ENCODE measurements around the gene CLEC1A. TPM values are rescaled to one million over a fixed set of nuclear protein-coding genes. Genes with fewer than 3 reads are reported as not detected.

Gene CLEC1A
- total RNA-seq, 1 donor from 2014 or later, result not detected

DNA sequence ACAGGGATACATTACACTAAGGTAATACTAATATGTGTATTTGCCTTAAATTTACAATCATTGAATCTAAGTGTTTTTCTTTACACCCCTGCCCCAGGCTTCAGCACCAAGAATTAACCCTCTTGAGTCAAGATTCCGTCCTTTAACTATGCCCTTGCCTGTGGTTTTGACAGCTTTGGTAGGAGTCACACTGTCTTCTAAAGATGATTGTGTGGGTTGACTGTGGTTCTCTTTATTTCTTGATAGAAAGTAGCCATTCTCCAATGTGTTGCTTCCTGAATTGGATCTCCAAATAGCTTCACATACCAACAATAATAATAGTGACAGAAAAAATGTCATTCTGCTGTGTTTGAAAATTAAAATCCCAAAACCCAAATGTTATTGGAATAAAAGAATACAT lies 27.6 kb upstream of the CLEC1A start:
- Mint-ChIP-seq H3K4me3 (ENCODE audit: low read depth) (no peak overlapping the region), H3K27me3 (peaks cover 4% of the 10 kb centered on the region), H3K9me3 (ENCODE audit: low read depth) (peaks cover 5% of the 10 kb centered on the region), H3K4me1 (ENCODE audit: low read depth) (no peaks in the 10 kb centered on the region), H3K27ac (no peak overlapping the region), H3K36me3 (ENCODE audit: insufficient read depth) (no peaks in the 10 kb centered on the region)
- TF ChIP-seq CTCF (IDR thresholded peaks at IDR 0.05; ENCODE audit: unreplicated experiment), result no peak
- DNase-seq (ENCODE audit: low spot score, unreplicated experiment), result no peak

DNA sequence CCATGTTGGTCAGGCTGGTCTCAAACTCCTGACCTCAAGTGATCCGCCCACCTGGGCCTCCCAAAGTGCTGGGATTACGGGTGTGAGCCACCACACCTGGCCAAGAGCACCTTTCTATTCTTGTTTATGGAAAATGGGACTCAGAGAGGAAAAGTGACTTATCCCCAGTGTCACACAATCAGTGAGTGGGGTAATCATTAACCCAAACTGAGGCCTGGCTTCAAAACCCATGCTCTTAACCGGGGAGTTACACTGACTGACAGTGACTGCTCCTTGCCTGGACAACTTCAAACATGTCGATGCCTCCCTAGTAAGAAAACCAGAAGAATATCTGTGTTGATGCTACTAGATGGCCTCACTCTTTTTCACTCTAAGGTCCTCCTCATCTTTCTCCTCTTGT lies 23.9 kb upstream of the CLEC1A start:
- TF ChIP-seq CTCF (IDR thresholded peaks at IDR 0.05; ENCODE audit: unreplicated experiment), result no peak
- Mint-ChIP-seq H3K36me3 (ENCODE audit: insufficient read depth) (no peaks in the 10 kb centered on the region), H3K4me1 (ENCODE audit: low read depth) (no peaks in the 10 kb centered on the region), H3K27ac (no peak overlapping the region), H3K4me3 (ENCODE audit: low read depth) (no peak overlapping the region), H3K9me3 (ENCODE audit: low read depth) (peaks cover 5% of the 10 kb centered on the region), H3K27me3 (no peaks in the 10 kb centered on the region)
- no peak for DNase-seq (ENCODE audit: low spot score, unreplicated experiment)

DNA sequence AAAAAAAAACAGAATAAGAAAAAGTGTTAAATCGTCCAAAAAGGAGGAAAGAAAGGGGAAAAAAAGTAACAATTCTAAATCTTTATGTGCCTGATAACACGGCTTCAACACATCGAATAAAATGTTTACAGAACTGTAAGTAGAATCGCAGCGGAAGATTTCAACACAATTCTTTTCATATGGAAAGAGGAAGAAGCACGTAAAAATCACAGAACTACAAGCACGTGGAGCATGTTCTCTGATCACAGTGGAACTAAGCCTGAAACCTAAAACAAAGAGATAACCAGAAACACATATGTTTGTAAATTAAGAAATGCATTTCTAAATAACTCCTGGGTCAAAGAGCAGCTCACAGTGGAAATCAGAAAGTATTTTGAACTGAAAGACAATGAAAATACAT lies 22.5 kb upstream of the CLEC1A start:
- Mint-ChIP-seq H3K36me3 (ENCODE audit: insufficient read depth) (no peaks in the 10 kb centered on the region), H3K27ac (no peak overlapping the region), H3K27me3 (no peaks in the 10 kb centered on the region), H3K4me3 (ENCODE audit: low read depth) (no peak overlapping the region), H3K4me1 (ENCODE audit: low read depth) (no peaks in the 10 kb centered on the region), H3K9me3 (ENCODE audit: low read depth) (peaks cover 5% of the 10 kb centered on the region)
- DNase-seq (ENCODE audit: low spot score, unreplicated experiment), result no peak
- no peak for TF ChIP-seq CTCF (IDR thresholded peaks at IDR 0.05; ENCODE audit: unreplicated experiment)

GRCh38 chr12:10119066-10119465 lies 20.3 kb upstream of the CLEC1A start:
- H3K27ac Mint-ChIP-seq, result no peak overlapping the region
- TF ChIP-seq CTCF (IDR thresholded peaks at IDR 0.05; ENCODE audit: unreplicated experiment), result no peak
- H3K4me3 Mint-ChIP-seq (ENCODE audit: low read depth), result no peak overlapping the region
- DNase-seq (ENCODE audit: low spot score, unreplicated experiment), result no peak
- H3K36me3 Mint-ChIP-seq (ENCODE audit: insufficient read depth), result no peaks in the 10 kb centered on the region
- H3K9me3 Mint-ChIP-seq (ENCODE audit: low read depth), result peaks cover 5% of the 10 kb centered on the region
- H3K4me1 Mint-ChIP-seq (ENCODE audit: low read depth), result no peaks in the 10 kb centered on the region
- H3K27me3 Mint-ChIP-seq, result no peaks in the 10 kb centered on the region

GRCh38 chr12:10115890-10116289 lies 17.1 kb upstream of the CLEC1A start:
- no peak for DNase-seq (ENCODE audit: low spot score, unreplicated experiment)
- no peaks in the 10 kb centered on the region for H3K27me3 Mint-ChIP-seq
- peaks cover 12% of the 10 kb centered on the region for H3K9me3 Mint-ChIP-seq (ENCODE audit: low read depth)
- H3K4me1 Mint-ChIP-seq (ENCODE audit: low read depth), result no peaks in the 10 kb centered on the region
- H3K36me3 Mint-ChIP-seq (ENCODE audit: insufficient read depth), result no peaks in the 10 kb centered on the region
- no peak overlapping the region for H3K4me3 Mint-ChIP-seq (ENCODE audit: low read depth)
- no peak overlapping the region for H3K27ac Mint-ChIP-seq
- no peak for TF ChIP-seq CTCF (IDR thresholded peaks at IDR 0.05; ENCODE audit: unreplicated experiment)
